SK-N-SH (cell line): ENCODE data around the gene ANKRD52.

Source experiments
- GATA2 ChIP-seq: sonication (generic); formaldehyde crosslinking; IDR thresholded peaks from 2 replicates; pipeline ENCODE4 v1.5.0; 2020; ENCODE audit warnings: mild to moderate bottlenecking, missing genetic modification reagents
- MXI1 ChIP-seq: IDR thresholded peaks from 2 replicates; pipeline ENCODE4 v1.6.1; 2012; ENCODE audit warnings: mild to moderate bottlenecking, low read depth, low read length, improper control_type of control experiment
- NFIC ChIP-seq: IDR thresholded peaks from 2 replicates; pipeline ENCODE4 v1.4.0; 2012; ENCODE audit warnings: borderline replicate concordance
- POLR2AphosphoS5 ChIP-seq: IDR thresholded peaks from 2 replicates; pipeline ENCODE4 v1.6.1; 2012; ENCODE audit warnings: low read depth, low read length
- RCOR1 ChIP-seq: fragments of 150-350 bp; IDR thresholded peaks from 2 replicates; pipeline ENCODE4 v1.6.1; 2017; ENCODE audit warnings: antibody characterized with exemption, low read length
- TAF1 ChIP-seq: IDR thresholded peaks from 2 replicates; pipeline ENCODE4 v1.6.1; 2012; ENCODE audit warnings: low read depth, mild to moderate bottlenecking, low read length, moderate library complexity, borderline replicate concordance
- YY1 ChIP-seq: IDR thresholded peaks from 2 replicates; pipeline ENCODE4 v1.4.0; 2012; ENCODE audit warnings: low read depth, mild to moderate bottlenecking
- TF ChIP-seq, protein P1 (sequence below): IDR thresholded peaks from 2 replicates; pipeline ENCODE4 v1.6.1; 2012; ENCODE audit warnings: mild to moderate bottlenecking, low read depth, low read length, moderate library complexity
- TF ChIP-seq, protein P2 (sequence below): IDR thresholded peaks from 2 replicates; pipeline ENCODE4 v1.4.0; 2012; ENCODE audit warnings: low read depth
- TF ChIP-seq, protein P3 (sequence below): fragments of 200-600 bp; sonication (generic); IDR thresholded peaks from 2 replicates; pipeline ENCODE4 v1.6.1; 2017; ENCODE audit warnings: antibody characterized with exemption, mild to moderate bottlenecking, moderate library complexity

DNA sequence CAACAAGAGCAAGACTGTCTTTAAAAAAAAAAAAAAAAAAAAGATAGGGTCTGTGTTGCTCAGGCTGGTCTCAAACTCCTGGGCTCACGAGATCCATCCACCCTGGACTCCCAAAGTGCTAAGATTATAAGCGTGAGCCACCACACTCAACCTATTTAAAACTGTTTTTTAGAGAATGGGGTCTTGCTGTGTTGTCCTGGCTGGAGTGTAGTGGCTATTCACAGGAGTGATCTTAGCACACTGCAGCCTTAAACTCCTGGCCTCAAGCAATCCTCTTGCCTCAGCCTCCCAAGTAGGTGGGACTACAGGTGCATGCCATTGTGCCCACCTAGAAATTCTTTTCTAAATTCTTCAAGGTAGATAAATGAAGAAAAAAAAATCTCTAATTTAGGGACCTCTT lies 16.1 kb upstream of the ANKRD52 start:
- TF ChIP-seq NFIC, result no peak
- TF ChIP-seq, protein P1, sequence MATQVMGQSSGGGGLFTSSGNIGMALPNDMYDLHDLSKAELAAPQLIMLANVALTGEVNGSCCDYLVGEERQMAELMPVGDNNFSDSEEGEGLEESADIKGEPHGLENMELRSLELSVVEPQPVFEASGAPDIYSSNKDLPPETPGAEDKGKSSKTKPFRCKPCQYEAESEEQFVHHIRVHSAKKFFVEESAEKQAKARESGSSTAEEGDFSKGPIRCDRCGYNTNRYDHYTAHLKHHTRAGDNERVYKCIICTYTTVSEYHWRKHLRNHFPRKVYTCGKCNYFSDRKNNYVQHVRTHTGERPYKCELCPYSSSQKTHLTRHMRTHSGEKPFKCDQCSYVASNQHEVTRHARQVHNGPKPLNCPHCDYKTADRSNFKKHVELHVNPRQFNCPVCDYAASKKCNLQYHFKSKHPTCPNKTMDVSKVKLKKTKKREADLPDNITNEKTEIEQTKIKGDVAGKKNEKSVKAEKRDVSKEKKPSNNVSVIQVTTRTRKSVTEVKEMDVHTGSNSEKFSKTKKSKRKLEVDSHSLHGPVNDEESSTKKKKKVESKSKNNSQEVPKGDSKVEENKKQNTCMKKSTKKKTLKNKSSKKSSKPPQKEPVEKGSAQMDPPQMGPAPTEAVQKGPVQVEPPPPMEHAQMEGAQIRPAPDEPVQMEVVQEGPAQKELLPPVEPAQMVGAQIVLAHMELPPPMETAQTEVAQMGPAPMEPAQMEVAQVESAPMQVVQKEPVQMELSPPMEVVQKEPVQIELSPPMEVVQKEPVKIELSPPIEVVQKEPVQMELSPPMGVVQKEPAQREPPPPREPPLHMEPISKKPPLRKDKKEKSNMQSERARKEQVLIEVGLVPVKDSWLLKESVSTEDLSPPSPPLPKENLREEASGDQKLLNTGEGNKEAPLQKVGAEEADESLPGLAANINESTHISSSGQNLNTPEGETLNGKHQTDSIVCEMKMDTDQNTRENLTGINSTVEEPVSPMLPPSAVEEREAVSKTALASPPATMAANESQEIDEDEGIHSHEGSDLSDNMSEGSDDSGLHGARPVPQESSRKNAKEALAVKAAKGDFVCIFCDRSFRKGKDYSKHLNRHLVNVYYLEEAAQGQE, result no peak
- no peak for TF ChIP-seq GATA2 (CRISPR knock-in tag)
- TF ChIP-seq POLR2AphosphoS5, result no peak
- TF ChIP-seq, protein P2, sequence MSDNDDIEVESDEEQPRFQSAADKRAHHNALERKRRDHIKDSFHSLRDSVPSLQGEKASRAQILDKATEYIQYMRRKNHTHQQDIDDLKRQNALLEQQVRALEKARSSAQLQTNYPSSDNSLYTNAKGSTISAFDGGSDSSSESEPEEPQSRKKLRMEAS, result no peak
- TF ChIP-seq RCOR1, result no peak
- TF ChIP-seq, protein P3, sequence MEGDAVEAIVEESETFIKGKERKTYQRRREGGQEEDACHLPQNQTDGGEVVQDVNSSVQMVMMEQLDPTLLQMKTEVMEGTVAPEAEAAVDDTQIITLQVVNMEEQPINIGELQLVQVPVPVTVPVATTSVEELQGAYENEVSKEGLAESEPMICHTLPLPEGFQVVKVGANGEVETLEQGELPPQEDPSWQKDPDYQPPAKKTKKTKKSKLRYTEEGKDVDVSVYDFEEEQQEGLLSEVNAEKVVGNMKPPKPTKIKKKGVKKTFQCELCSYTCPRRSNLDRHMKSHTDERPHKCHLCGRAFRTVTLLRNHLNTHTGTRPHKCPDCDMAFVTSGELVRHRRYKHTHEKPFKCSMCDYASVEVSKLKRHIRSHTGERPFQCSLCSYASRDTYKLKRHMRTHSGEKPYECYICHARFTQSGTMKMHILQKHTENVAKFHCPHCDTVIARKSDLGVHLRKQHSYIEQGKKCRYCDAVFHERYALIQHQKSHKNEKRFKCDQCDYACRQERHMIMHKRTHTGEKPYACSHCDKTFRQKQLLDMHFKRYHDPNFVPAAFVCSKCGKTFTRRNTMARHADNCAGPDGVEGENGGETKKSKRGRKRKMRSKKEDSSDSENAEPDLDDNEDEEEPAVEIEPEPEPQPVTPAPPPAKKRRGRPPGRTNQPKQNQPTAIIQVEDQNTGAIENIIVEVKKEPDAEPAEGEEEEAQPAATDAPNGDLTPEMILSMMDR, result no peak
- no peak for TF ChIP-seq TAF1
- no peak for TF ChIP-seq YY1
- TF ChIP-seq MXI1, result no peak
